Pancreas (tissue), 10 donors: ENCODE results near the gene FBXO31. TPM values are rescaled to one million over a fixed set of nuclear protein-coding genes. Genes with fewer than 3 reads are reported as not detected.

Source experiments
- ATAC-seq, 4 donors: fragments of 200-7000 bp; cut with Tn5 transposase; one replicate each; pipeline versions ENCODE4 v1.8.0 to v1.9.1; 2020; ENCODE audit warnings: mild to moderate bottlenecking in 4 of 4, moderate library complexity in 4 of 4
- DNase-seq, 6 donors: peaks; one replicate each; pipeline ENCODE4 v3.0.0-alpha.2; 2020
- FAIRE-seq: peaks from 2 replicates; lab custom pipeline; 2012; peaks lifted over from hg19 to GRCh38; lab: Jason Lieb, UNC
- H3K27ac ChIP-seq, 4 donors: fragments of 200-600 bp; sonication (generic); 1 replicate in 3 of 4; 2 replicates in 1 of 4; pipeline versions ENCODE4 v1.5.0 to v1.8.0; 2020
- H3K27me3 ChIP-seq, 4 donors: fragments of 200-600 bp; one replicate each; pipeline ENCODE4 v1.8.0; 2021
- H3K36me3 ChIP-seq, 3 donors: fragments of 200-600 bp; sonication (generic) in 1 of 3; one replicate each; pipeline versions ENCODE4 v1.5.0 to v1.8.0; 2020 to 2021
- H3K4me1 ChIP-seq, 3 donors: fragments of 200-600 bp; one replicate each; pipeline ENCODE4 v1.8.0; 2021
- H3K4me3 ChIP-seq, 4 donors: fragments of 200-600 bp; sonication (generic) in 2 of 4; one replicate each; pipeline versions ENCODE4 v1.5.0 to v1.8.0; 2020 to 2021
- H3K9me3 ChIP-seq, 4 donors: fragments of 200-600 bp; one replicate each; pipeline ENCODE4 v1.8.0; 2021
- CTCF ChIP-seq, 4 donors: fragments of 200-600 bp; sonication (generic) in 3 of 4; IDR thresholded peaks; one replicate each; pipeline versions ENCODE4 v1.5.0 to v1.8.0; 2021; ENCODE audit warnings: antibody characterized with exemption in 4 of 4
- WGBS, 2 donors: extraction: QIAGEN DNeasy Blood & Tissue Kit; methylation state at CpG; one replicate each; pipeline ENCODE4 v1.1.7; 2013; 5-methylcytosine and 5-hydroxymethylcytosine counted together
- intact Hi-C, 3 donors: fragments of 100-400 bp; cut with DNase I; formaldehyde crosslinking; loops; one replicate each; pipeline versions ENCODE4 v1.11.1 to v1.14.2; 2022
- polyA plus RNA-seq, 2 donors: library from polyadenylated mRNA; stranded (reverse); fragments of 200-250 nt; gene quantifications; one replicate each; pipeline ENCODE4 v1.2.3, GENCODE V29; 2013
- total RNA-seq, 6 donors: library from RNA; stranded (reverse); fragmentation: NEBNext Ultra II Directional in 4 of 6; extraction: Animal tissue kit (Norgen Biotek cat#: 25700) in 4 of 6; gene quantifications; one replicate each; pipeline versions ENCODE4 v1.2.1 to v1.2.4, GENCODE V29; 2021 to 2023
- donor health status: healthy with polysubstance abuse.
- donor health status: DM: no; HTN: no; CAD: no; lungs with moderate emphysema.
- donor health status: DM: no; HTN: no; CAD: no.
- donor health status: control.
- donor health status: control.
- donor health status: Bipolar disorder and iron deficiency.
- donor health status: DM: yes; HTN: yes; CAD: no.
- donor health status: DM: no; HTN: no; CAD: no.
- donor health status: DM: no; HTN: no; CAD: no.
- donor health status: DM: yes; HTN: yes; CAD: no.

The FBXO31 gene
- total and polyA plus RNA-seq, 8 donors = 18.8 to 37.3 (median 24.9) TPM

GRCh38 chr16:87329436-87330256 lies 53.9 kb downstream of the FBXO31 start:
- Histone ChIP-seq H3K27ac (no peak overlapping the region), H3K4me3 (no peak overlapping the region), H3K9me3 (no peaks in the 10 kb centered on the region), H3K36me3 (peaks cover 0 to 40% (median 15%) of the 10 kb centered on the region in 3 donors), H3K27me3 (no peaks in the 10 kb centered on the region), H3K4me1 (no peaks in the 10 kb centered on the region)
- DNase-seq (peak in 2 of 6 donors; percentile 14 to 50), FAIRE-seq (no peak), ATAC-seq (no peak)
- no peak for TF ChIP-seq CTCF (IDR thresholded peaks at IDR 0.05)
- 89 to 90% methylated on average over 20 of the region's 20 CpGs for WGBS, 2 donors
- intact Hi-C loops = loop anchor here in 1 of 3 donors (10.0 kb wide), 1 partner anchor 55 kb away; the partner anchor contains the start of gene FBXO31

GRCh38 chr16:87328846-87329245 lies 54.7 kb downstream of the FBXO31 start:
- H3K36me3 ChIP-seq = peaks cover 0 to 32% (median 8%) of the 10 kb centered on the region in 3 donors
- no peak for FAIRE-seq
- WGBS, 2 donors = 76 to 84% methylated on average over 12 of the region's 12 CpGs

DNA sequence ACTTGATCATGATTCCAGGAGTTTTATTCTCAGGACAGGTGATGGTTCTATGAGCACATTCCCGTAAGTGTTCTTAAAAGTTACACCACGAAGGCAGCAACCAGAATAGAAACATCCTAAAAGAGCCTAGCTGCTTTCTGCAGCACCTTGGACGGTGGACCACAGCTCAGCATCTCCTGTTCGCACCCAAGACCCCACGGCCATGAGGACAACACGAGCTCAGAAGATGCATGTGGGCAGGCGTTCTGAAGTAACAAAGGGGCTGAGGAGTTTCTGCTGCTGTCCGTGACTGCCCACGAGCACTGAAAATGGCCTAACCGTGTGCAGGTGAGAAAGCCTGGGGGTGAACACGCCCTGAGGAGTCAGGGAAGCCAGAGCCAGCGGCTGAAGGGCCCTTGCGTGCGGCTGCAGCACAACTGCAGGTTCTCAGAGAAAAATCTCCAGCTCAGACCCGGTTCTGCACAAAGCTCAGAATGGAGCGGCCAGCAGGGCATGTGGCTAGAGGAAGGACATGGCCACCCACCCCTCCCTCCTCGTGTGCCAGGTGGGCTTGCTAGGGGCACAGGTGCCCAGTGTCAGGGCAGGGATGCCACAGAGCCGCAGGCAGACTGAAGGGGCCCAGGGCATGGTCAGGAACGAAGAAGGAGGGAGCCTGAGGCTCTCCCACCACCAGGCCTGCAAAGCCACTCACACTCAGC lies 55.6 kb downstream of the FBXO31 start:
- H3K4me3 ChIP-seq = no peak overlapping the region
- ATAC-seq = no peak
- peaks cover 0 to 23% (median 4%) of the 10 kb centered on the region in 3 donors for H3K36me3 ChIP-seq
- H3K4me1 ChIP-seq = no peaks in the 10 kb centered on the region
- peak in 2 of 6 donors; percentile 19 to 39 for DNase-seq
- intact Hi-C loops = loop anchor here in 1 of 3 donors (10.0 kb wide), 1 partner anchor 57 kb away; the partner anchor contains the start of gene FBXO31
- H3K27me3 ChIP-seq = no peaks in the 10 kb centered on the region
- no peak for TF ChIP-seq CTCF (IDR thresholded peaks at IDR 0.05)
- FAIRE-seq = no peak
- no peak overlapping the region for H3K27ac ChIP-seq
- no peaks in the 10 kb centered on the region for H3K9me3 ChIP-seq
- 86 to 87% methylated on average over 19 of the region's 19 CpGs for WGBS, 2 donors

More at GRCh38 chr16:87328846-87329245, 54.7 kb downstream of the FBXO31 start:
- intact Hi-C loops = loop anchor here in 1 of 3 donors (10.0 kb wide), 1 partner anchor 56 kb away; the partner anchor contains the start of gene FBXO31
- H3K4me3 ChIP-seq = no peak overlapping the region
- ATAC-seq (no peak), DNase-seq (peak in 2 of 6 donors; percentile 11 to 26)
- no peak for TF ChIP-seq CTCF (IDR thresholded peaks at IDR 0.05)
- H3K9me3 ChIP-seq = no peaks in the 10 kb centered on the region
- H3K4me1 ChIP-seq = no peaks in the 10 kb centered on the region
- no peak overlapping the region for H3K27ac ChIP-seq
- no peaks in the 10 kb centered on the region for H3K27me3 ChIP-seq

DNA sequence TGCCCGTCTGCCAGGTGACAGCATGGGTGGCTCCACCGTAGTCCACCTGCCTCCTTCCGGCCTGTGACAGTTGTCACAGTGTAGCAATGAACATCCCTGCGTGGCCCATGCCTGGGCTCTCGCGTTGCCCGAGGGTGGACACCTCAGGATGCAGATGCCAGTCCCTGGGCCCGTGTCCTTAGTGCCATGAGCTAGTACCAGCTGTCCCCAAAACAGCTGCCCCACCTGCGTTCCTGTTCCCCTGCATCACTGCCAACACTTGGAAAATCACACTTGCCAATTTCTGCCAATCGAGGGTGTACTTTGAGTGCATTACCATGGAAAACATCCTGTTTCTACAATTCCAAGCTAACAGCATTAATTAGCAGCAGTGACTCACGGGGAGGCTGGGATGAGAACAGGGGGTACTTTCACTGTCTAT lies 57.4 kb downstream of the FBXO31 start:
- intact Hi-C loops = loop anchor here in 1 of 3 donors (10.0 kb wide), 1 partner anchor 59 kb away; the partner anchor contains the start of gene FBXO31
- peaks cover 0 to 20% (median 4%) of the 10 kb centered on the region in 3 donors for H3K36me3 ChIP-seq
- H3K4me1 ChIP-seq = no peaks in the 10 kb centered on the region
- no peaks in the 10 kb centered on the region for H3K27me3 ChIP-seq
- DNase-seq (peak in 1 of 6 donors; percentile 26), ATAC-seq (peak in 1 of 4 donors; percentile 17), FAIRE-seq (no peak)
- H3K9me3 ChIP-seq = no peaks in the 10 kb centered on the region
- no peak for TF ChIP-seq CTCF (IDR thresholded peaks at IDR 0.05)
- no peak overlapping the region for H3K27ac ChIP-seq
- 68 to 76% methylated on average over 11 of the region's 11 CpGs for WGBS, 2 donors
- H3K4me3 ChIP-seq = no peak overlapping the region
